H9 (cell line): ENCODE results near the gene SATB2. TPM values are rescaled to one million over a fixed set of nuclear protein-coding genes. Genes with fewer than 3 reads are reported as not detected.

ENCODE experiments used
- DNase-seq: peaks from one replicate; pipeline ENCODE4 v3.0.0-alpha.2; 2017
- H2AFZ ChIP-seq: one replicate; pipeline ENCODE4 v1.6.1; 2013; ENCODE audit warnings: mild to moderate bottlenecking, low read length, control low read depth, moderate library complexity
- H2AK5ac ChIP-seq: 2 replicates; pipeline ENCODE4 v1.6.1; 2013; ENCODE audit warnings: low read length, control low read depth, mixed read lengths; ENCODE audit not compliant: insufficient read length
- H2BK120ac ChIP-seq: one replicate; pipeline ENCODE4 v1.6.1; 2013; ENCODE audit warnings: low read depth, mild to moderate bottlenecking, low read length, control low read depth, inconsistent platforms; ENCODE audit not compliant: poor library complexity, severe bottlenecking
- H2BK12ac ChIP-seq: 2 replicates; pipeline ENCODE4 v1.6.1; 2013; ENCODE audit warnings: low read length, control low read depth, mixed read lengths, low read depth; ENCODE audit not compliant: insufficient read length
- H2BK15ac ChIP-seq: 2 replicates; pipeline ENCODE4 v1.6.1; 2013; ENCODE audit warnings: low read depth, low read length, control low read depth
- H2BK20ac ChIP-seq: one replicate; pipeline ENCODE4 v1.6.1; 2013; ENCODE audit warnings: low read depth, mild to moderate bottlenecking, low read length, control low read depth, inconsistent platforms; ENCODE audit not compliant: poor library complexity, severe bottlenecking
- H2BK5ac ChIP-seq: 2 replicates; pipeline ENCODE4 v1.6.1; 2013; ENCODE audit warnings: low read length, control low read depth, mixed read lengths; ENCODE audit not compliant: insufficient read length
- H3K14ac ChIP-seq: 2 replicates; pipeline ENCODE4 v1.6.1; 2013; ENCODE audit warnings: low read length, control low read depth; ENCODE audit not compliant: insufficient read depth
- H3K18ac ChIP-seq: 2 replicates; pipeline ENCODE4 v1.6.1; 2013; ENCODE audit warnings: low read depth, mild to moderate bottlenecking, mixed read lengths, low read length, control low read depth; ENCODE audit not compliant: insufficient read length
- H3K23ac ChIP-seq: 2 replicates; pipeline ENCODE4 v1.6.1; 2013; ENCODE audit warnings: low read length, control low read depth, mixed read lengths, low read depth; ENCODE audit not compliant: insufficient read length
- H3K23me2 ChIP-seq: 2 replicates; pipeline ENCODE4 v1.6.1; 2013; ENCODE audit warnings: low read depth, mild to moderate bottlenecking, mixed read lengths, low read length, control low read depth; ENCODE audit not compliant: insufficient read length, poor library complexity, severe bottlenecking
- H3K27ac ChIP-seq: 2 replicates; pipeline ENCODE4 v1.5.1; 2013; ENCODE audit warnings: low read length, control low read depth, mixed read lengths, low read depth; ENCODE audit not compliant: insufficient read length
- H3K27me3 ChIP-seq: 2 replicates; pipeline ENCODE4 v1.6.1; 2013; ENCODE audit warnings: low read length, control low read depth, inconsistent platforms; ENCODE audit not compliant: insufficient read depth
- H3K4ac ChIP-seq: 2 replicates; pipeline ENCODE4 v1.6.1; 2013; ENCODE audit warnings: low read depth, mild to moderate bottlenecking, control low read depth, inconsistent platforms, low read length, moderate library complexity
- H3K4me1 ChIP-seq: 2 replicates; pipeline ENCODE4 v1.6.1; 2013; ENCODE audit warnings: low read length, control low read depth, inconsistent platforms; ENCODE audit not compliant: insufficient read depth
- H3K4me2 ChIP-seq: 2 replicates; pipeline ENCODE4 v1.6.1; 2013; ENCODE audit warnings: low read length, control low read depth, mixed read lengths; ENCODE audit not compliant: insufficient read length, insufficient read depth
- H3K56ac ChIP-seq: 2 replicates; pipeline ENCODE4 v1.6.1; 2013; ENCODE audit warnings: low read depth, mild to moderate bottlenecking, mixed read lengths, low read length, control low read depth; ENCODE audit not compliant: insufficient read length
- H3K79me1 ChIP-seq: 2 replicates; pipeline ENCODE4 v1.6.1; 2013; ENCODE audit warnings: low read depth, mild to moderate bottlenecking, moderate library complexity, low read length, control low read depth, inconsistent platforms; ENCODE audit not compliant: insufficient read depth, poor library complexity, severe bottlenecking
- H3K79me2 ChIP-seq: 2 replicates; pipeline ENCODE4 v1.6.1; 2013; ENCODE audit warnings: low read length, control low read depth, inconsistent platforms; ENCODE audit not compliant: insufficient read depth
- H3K9ac ChIP-seq: 2 replicates; pipeline ENCODE4 v1.6.1; 2013; ENCODE audit warnings: low read length, control low read depth, mixed read lengths; ENCODE audit not compliant: insufficient read length; ENCODE audit errors: extremely low read depth
- H3K9me3 ChIP-seq: one replicate; pipeline ENCODE4 v1.6.1; 2013; ENCODE audit warnings: low read depth, low read length, inconsistent platforms; ENCODE audit not compliant: control insufficient read depth
- H3T11ph ChIP-seq: one replicate; pipeline ENCODE4 v1.6.1; 2013; ENCODE audit warnings: mild to moderate bottlenecking, low read length, control low read depth, inconsistent platforms
- H4K20me1 ChIP-seq: one replicate; pipeline ENCODE4 v1.6.1; 2013; ENCODE audit not compliant: control insufficient read depth, insufficient read length, insufficient read depth
- H4K5ac ChIP-seq: 2 replicates; pipeline ENCODE4 v1.6.1; 2013; ENCODE audit warnings: low read depth, mild to moderate bottlenecking, mixed read lengths, low read length, control low read depth; ENCODE audit not compliant: insufficient read length
- H4K8ac ChIP-seq: replicated peaks from 2 replicates; pipeline ENCODE4 v1.6.1; 2013; ENCODE audit warnings: low read length, control low read depth, mixed read lengths, low read depth; ENCODE audit not compliant: insufficient read length
- H4K91ac ChIP-seq: 2 replicates; pipeline ENCODE4 v1.6.1; 2013; ENCODE audit warnings: low read depth, mild to moderate bottlenecking, moderate library complexity, mixed read lengths, low read length, control low read depth; ENCODE audit not compliant: insufficient read length
- H3K27ac Mint-ChIP-seq, 3 experiments: 2 replicates in 2 of 3; 3 replicates in 1 of 3; pipeline ENCODE4 v1.8.0; 2020 to 2021; ENCODE audit warnings: mixed read lengths in 3 of 3, mild to moderate bottlenecking in 1 of 3, moderate library complexity in 1 of 3
- H3K27me3 Mint-ChIP-seq: 2 replicates; pipeline ENCODE4 v1.8.0; 2021; ENCODE audit warnings: low read depth, mild to moderate bottlenecking, moderate library complexity, mixed read lengths
- H3K36me3 Mint-ChIP-seq, 3 experiments: 2 replicates in 2 of 3; 3 replicates in 1 of 3; pipeline ENCODE4 v1.8.0; 2020 to 2021; ENCODE audit warnings: low read depth in 3 of 3, mixed read lengths in 3 of 3; ENCODE audit not compliant: insufficient read depth in 1 of 3
- H3K4me1 Mint-ChIP-seq, 2 experiments: 2 replicates each; pipeline ENCODE4 v1.8.0; 2020; ENCODE audit warnings: mixed read lengths in 2 of 2
- H3K4me3 Mint-ChIP-seq, 2 experiments: 2 replicates in 1 of 2; 3 replicates in 1 of 2; pipeline ENCODE4 v1.8.0; 2020 to 2021; ENCODE audit warnings: mild to moderate bottlenecking in 2 of 2, mixed read lengths in 2 of 2, moderate library complexity in 1 of 2
- H3K9me3 Mint-ChIP-seq, 2 experiments: 2 replicates in 1 of 2; 3 replicates in 1 of 2; pipeline ENCODE4 v1.8.0; 2020; ENCODE audit warnings: mild to moderate bottlenecking in 2 of 2, mixed read lengths in 2 of 2, moderate library complexity in 1 of 2
- total RNA-seq: library from RNA; stranded (reverse); gene quantifications from 2 replicates; pipeline ENCODE4 v1.2.1, GENCODE V29; 2021
- TF ChIP-seq, protein P1 (sequence below): fragments of 200-600 bp; sonication (generic); conservative IDR thresholded peaks from 3 replicates; pipeline ENCODE4 v1.8.0; 2021; ENCODE audit warnings: antibody characterized with exemption, mild to moderate bottlenecking

Gene SATB2
- total RNA-seq, 1 experiment from 2014 or later = 23.8 TPM

- Histone ChIP-seq H2AK5ac (no peak overlapping the region), H3K23ac (no peak overlapping the region), H3K27me3 (no peaks in the 10 kb centered on the region), H4K20me1 (no peaks in the 10 kb centered on the region), H3K18ac (no peak overlapping the region), H3K56ac (no peak overlapping the region), H4K91ac (no peak overlapping the region), H3K79me1 (no peaks in the 10 kb centered on the region), H2BK20ac (no peak overlapping the region), H2BK120ac (no peak overlapping the region), H3K14ac (no peak overlapping the region), H3T11ph (no peak overlapping the region), H4K8ac (no peak overlapping the region), H3K4me1 (peaks cover 8% of the 10 kb centered on the region; the same call in 1 of the 2 replicates), H2BK12ac (no peak overlapping the region), H4K5ac (no peak overlapping the region), H2AFZ (no peak overlapping the region), H3K9ac (no peak overlapping the region), H2BK5ac (no peak overlapping the region), H3K4ac (no peak overlapping the region), H3K4me2 (no peak overlapping the region), H2BK15ac (no peak overlapping the region), H3K9me3 (no peaks in the 10 kb centered on the region), H3K79me2 (no peaks in the 10 kb centered on the region), H3K27ac (no peak overlapping the region), H3K23me2 (no peaks in the 10 kb centered on the region)
- no peaks in the 10 kb centered on the region for H3K27me3 Mint-ChIP-seq
- DNase-seq = no peak
- H3K4me3 Mint-ChIP-seq = no peak overlapping the region
- H3K4me1 Mint-ChIP-seq = peaks cover 28 to 36% of the 10 kb centered on the region in 2 experiments
- H3K27ac Mint-ChIP-seq = no peak overlapping the region
- H3K9me3 Mint-ChIP-seq = no peaks in the 10 kb centered on the region
- TF ChIP-seq, protein P1, sequence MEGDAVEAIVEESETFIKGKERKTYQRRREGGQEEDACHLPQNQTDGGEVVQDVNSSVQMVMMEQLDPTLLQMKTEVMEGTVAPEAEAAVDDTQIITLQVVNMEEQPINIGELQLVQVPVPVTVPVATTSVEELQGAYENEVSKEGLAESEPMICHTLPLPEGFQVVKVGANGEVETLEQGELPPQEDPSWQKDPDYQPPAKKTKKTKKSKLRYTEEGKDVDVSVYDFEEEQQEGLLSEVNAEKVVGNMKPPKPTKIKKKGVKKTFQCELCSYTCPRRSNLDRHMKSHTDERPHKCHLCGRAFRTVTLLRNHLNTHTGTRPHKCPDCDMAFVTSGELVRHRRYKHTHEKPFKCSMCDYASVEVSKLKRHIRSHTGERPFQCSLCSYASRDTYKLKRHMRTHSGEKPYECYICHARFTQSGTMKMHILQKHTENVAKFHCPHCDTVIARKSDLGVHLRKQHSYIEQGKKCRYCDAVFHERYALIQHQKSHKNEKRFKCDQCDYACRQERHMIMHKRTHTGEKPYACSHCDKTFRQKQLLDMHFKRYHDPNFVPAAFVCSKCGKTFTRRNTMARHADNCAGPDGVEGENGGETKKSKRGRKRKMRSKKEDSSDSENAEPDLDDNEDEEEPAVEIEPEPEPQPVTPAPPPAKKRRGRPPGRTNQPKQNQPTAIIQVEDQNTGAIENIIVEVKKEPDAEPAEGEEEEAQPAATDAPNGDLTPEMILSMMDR = no peak
- H3K36me3 Mint-ChIP-seq = no peaks in the 10 kb centered on the region; a peak in 1 of 7 replicates
These were observed 50.3 kb downstream of the SATB2 start for GRCh38 chr2:199407421-199407820.
